Transverse colon (tissue), 4 donors: ENCODE results near the gene CENPK.

Experiments
- POLR2A ChIP-seq: fragments of 450-650 bp; IDR thresholded peaks from one replicate; pipeline ENCODE4 v1.6.1; 2016; ENCODE audit warnings: antibody characterized with exemption, mild to moderate bottlenecking, moderate library complexity
- POLR2AphosphoS5 ChIP-seq, 3 donors: sonication (generic); formaldehyde crosslinking; IDR thresholded peaks; one replicate each; pipeline ENCODE4 v1.6.1; 2016; ENCODE audit warnings: antibody characterized with exemption in 3 of 3
- TF ChIP-seq, protein P1 (sequence below), 5 experiments: fragments of 200-600 bp in 3 of 5; fragments of 450-650 bp in 2 of 5; sonication (generic) in 3 of 5; IDR thresholded peaks; 1 replicate in 2 of 5; 2 replicates in 3 of 5; pipeline ENCODE4 v1.5.1; 2016 to 2017; ENCODE audit warnings: antibody characterized with exemption in 5 of 5, inconsistent platforms in 3 of 5, mild to moderate bottlenecking in 2 of 5, moderate library complexity in 1 of 5

DNA sequence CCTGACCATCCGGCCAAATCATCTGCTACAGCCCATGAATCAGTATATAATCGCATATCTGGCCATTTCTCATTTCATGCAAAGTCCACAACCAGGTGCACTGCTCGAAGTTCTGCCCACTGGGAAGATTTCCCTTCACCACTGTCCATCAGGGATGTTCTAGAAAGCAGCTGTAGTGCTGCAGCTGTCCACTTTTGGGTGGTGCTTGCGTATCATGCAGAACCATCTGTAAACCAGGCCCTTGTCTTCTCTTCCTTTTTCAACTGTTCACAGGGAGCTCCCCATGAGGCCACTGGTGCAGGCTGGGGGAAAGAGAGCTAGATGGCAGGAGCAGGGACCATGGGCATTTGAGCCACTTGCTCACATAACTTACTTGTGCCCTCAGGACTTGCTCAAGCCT is 73.8 kb downstream of the CENPK start:
- TF ChIP-seq, protein P1, sequence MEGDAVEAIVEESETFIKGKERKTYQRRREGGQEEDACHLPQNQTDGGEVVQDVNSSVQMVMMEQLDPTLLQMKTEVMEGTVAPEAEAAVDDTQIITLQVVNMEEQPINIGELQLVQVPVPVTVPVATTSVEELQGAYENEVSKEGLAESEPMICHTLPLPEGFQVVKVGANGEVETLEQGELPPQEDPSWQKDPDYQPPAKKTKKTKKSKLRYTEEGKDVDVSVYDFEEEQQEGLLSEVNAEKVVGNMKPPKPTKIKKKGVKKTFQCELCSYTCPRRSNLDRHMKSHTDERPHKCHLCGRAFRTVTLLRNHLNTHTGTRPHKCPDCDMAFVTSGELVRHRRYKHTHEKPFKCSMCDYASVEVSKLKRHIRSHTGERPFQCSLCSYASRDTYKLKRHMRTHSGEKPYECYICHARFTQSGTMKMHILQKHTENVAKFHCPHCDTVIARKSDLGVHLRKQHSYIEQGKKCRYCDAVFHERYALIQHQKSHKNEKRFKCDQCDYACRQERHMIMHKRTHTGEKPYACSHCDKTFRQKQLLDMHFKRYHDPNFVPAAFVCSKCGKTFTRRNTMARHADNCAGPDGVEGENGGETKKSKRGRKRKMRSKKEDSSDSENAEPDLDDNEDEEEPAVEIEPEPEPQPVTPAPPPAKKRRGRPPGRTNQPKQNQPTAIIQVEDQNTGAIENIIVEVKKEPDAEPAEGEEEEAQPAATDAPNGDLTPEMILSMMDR (IDR thresholded peaks at IDR 0.05), result no peak
- TF ChIP-seq POLR2AphosphoS5 (IDR thresholded peaks at IDR 0.05) (no peak), POLR2A (no peak)
